Activated naive CD4-positive, alpha-beta T cell treated with anti-CD3 and anti-CD28 coated beads for 36 hours (primary cell): Measurements from ENCODE around the gene PRR27. TPM values are rescaled to one million over a fixed set of nuclear protein-coding genes. Genes with fewer than 3 reads are reported as not detected.

Experiments used
- CTCF ChIA-PET: fragments of 350-600 bp; sonication (Branson Sonifier 250); formaldehyde crosslinking; loops from one replicate; lab custom pipeline; 2021; ENCODE audit warnings: antibody characterized with exemption; lab: Charles Lee
- DNase-seq: peaks from one replicate; pipeline ENCODE4 v3.0.0-alpha.2; 2020
- H3K27ac Mint-ChIP-seq: one replicate; pipeline ENCODE4 v1.8.0; 2021; ENCODE audit warnings: mild to moderate bottlenecking, mixed read lengths
- H3K27me3 Mint-ChIP-seq: one replicate; pipeline ENCODE4 v1.8.0; 2021; ENCODE audit warnings: low read depth, mixed read lengths
- H3K36me3 Mint-ChIP-seq: one replicate; pipeline ENCODE4 v1.8.0; 2021; ENCODE audit warnings: low read depth, mixed read lengths
- H3K4me1 Mint-ChIP-seq: one replicate; pipeline ENCODE4 v1.8.0; 2021; ENCODE audit warnings: low read depth, mixed read lengths
- H3K4me3 Mint-ChIP-seq: one replicate; pipeline ENCODE4 v1.8.0; 2021; ENCODE audit warnings: mild to moderate bottlenecking, moderate library complexity, mixed read lengths
- H3K9me3 Mint-ChIP-seq: one replicate; pipeline ENCODE4 v1.8.0; 2021; ENCODE audit warnings: mixed read lengths
- intact Hi-C: fragments of 100-400 bp; cut with micrococcal nuclease; formaldehyde crosslinking; loops from one replicate; pipeline ENCODE4 v1.15.1; 2023
- total RNA-seq, 2 experiments: library from RNA; stranded (reverse); gene quantifications; one replicate each; pipeline ENCODE4 v1.2.3, GENCODE V29; 2021

The PRR27 gene
- not detected for total RNA-seq

DNA sequence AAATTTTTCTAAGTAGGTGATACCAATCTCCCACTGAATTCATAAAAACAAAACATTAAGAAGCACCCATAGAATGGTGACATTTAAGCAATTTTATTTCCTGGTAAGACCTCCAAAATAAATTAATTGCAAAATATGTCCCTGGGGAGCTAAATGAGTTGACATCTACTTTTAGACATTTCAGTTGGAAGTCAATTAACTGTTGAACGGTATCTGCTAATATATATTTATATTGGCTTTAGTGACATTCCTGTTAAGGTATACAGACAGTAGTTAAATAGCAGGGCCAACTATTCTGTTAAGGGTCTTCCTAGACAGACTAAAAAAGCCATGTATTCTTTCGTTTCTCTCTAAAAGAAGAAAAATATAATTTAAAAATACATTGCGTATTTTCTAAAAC, at the start of gene PRR27:
PRR27 (plus strand) TSS at position 301 of the 400 bp plus-strand sequence. CDS start 139 bp downstream, outside the sequence.
- H3K4me3 Mint-ChIP-seq: no peak within 1 kb of the TSS
- H3K27me3 Mint-ChIP-seq: no peaks in the 10 kb centered on the region
- no peak within 1 kb of the TSS for H3K27ac Mint-ChIP-seq
- CTCF ChIA-PET: no interaction called here
- H3K36me3 Mint-ChIP-seq: no peaks in the 10 kb centered on the region
- H3K4me1 Mint-ChIP-seq: no peaks in the 10 kb centered on the region
- DNase-seq: no peak
- no peaks in the 10 kb centered on the region for H3K9me3 Mint-ChIP-seq
- intact Hi-C loops: no loop called here

DNA sequence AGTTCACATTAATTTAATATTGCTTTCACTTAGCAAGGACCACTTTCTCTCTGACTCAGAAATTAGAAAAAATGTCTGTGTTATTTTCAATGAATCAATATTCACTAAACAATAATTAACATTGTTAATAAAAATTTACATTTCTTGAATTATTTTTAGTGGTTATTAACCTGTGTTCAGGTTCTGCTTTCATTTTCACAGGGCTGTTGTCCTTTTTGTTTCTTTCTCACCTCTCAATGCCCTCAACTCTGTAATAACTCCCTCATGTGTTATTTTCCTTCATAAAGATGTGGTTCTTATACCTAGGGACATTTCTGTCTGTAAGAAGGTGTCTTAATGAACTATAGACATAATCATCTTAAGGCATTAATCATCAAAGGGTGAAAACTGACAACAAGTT, 43.1 kb upstream of the PRR27 start:
- intact Hi-C loops: no loop called here

DNA sequence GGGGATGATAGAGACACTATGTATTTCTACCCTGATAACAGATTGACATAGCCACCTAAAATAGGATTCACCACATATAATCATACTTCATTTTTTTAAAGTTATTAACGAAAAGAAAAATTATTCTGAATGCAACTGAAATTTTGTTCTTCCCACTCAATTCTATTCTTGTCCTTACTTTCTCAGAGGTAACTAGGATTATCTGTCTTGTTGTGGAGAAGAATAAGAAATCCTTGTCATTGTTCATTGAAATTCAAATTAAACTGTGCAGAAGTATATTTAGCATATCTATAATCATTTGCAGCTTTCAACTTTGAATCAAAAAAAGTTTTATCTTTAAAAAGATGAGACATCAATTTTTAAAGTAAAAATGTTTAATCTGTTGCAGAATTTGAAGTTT, 40.4 kb upstream of the PRR27 start:
- H3K4me1 Mint-ChIP-seq: no peaks in the 10 kb centered on the region
- no peaks in the 10 kb centered on the region for H3K27me3 Mint-ChIP-seq
- no peak for DNase-seq
- intact Hi-C loops: no loop called here
- H3K4me3 Mint-ChIP-seq: no peak overlapping the region
- no peak overlapping the region for H3K27ac Mint-ChIP-seq
- H3K9me3 Mint-ChIP-seq: no peaks in the 10 kb centered on the region
- CTCF ChIA-PET: no interaction called here
- no peaks in the 10 kb centered on the region for H3K36me3 Mint-ChIP-seq

More for the DNA sequence above, 43.1 kb upstream of the PRR27 start:
- DNase-seq: no peak
- H3K9me3 Mint-ChIP-seq: no peaks in the 10 kb centered on the region
- no peaks in the 10 kb centered on the region for H3K36me3 Mint-ChIP-seq
- H3K27ac Mint-ChIP-seq: no peak overlapping the region
- CTCF ChIA-PET: no interaction called here
- H3K27me3 Mint-ChIP-seq: no peaks in the 10 kb centered on the region
- H3K4me1 Mint-ChIP-seq: no peaks in the 10 kb centered on the region
- no peak overlapping the region for H3K4me3 Mint-ChIP-seq

DNA sequence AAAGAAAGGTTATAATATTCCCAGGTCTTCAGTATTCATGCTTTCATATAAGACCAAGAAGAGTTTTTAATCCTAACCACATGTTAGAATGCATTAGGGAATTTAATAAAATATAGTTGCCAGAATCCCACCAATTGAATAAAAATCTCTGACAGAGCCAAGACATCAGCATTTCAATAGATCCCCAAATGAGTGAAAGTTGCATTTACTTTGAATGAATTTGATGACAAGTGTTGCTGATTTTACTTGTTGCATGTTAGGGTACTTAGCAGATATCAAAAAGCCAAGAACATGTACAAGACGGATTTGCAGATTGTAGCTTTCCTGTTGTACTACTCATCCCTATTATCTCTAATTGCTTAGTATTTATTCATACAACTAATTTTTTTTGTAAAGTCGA, 39.9 kb upstream of the PRR27 start:
- Mint-ChIP-seq H3K27ac (no peak overlapping the region), H3K4me3 (no peak overlapping the region), H3K36me3 (no peaks in the 10 kb centered on the region), H3K27me3 (no peaks in the 10 kb centered on the region), H3K4me1 (no peaks in the 10 kb centered on the region), H3K9me3 (no peaks in the 10 kb centered on the region)
- CTCF ChIA-PET: no interaction called here
- intact Hi-C loops: no loop called here
- no peak for DNase-seq

DNA sequence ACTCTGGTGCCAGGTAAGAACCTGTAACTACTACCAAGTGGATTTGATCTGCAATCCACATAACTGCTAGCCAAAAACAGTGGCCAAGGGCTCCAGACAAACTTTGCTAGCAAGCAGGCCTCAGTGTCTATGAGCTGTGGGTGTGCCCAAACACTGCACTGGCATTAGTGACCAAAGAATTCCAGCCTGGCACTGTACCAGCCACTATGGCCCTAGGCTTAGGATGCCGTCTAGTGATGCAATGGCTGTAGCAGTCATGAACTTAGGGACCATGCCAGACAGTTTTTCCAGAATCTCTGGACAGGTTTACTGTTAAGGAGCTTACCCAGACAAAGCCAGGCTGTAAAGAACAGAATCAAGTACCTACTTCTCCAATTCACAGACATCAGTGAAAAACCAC, 33.7 kb upstream of the PRR27 start:
- Mint-ChIP-seq H3K4me3 (no peak overlapping the region), H3K36me3 (no peaks in the 10 kb centered on the region), H3K4me1 (no peaks in the 10 kb centered on the region), H3K27ac (no peak overlapping the region), H3K9me3 (no peaks in the 10 kb centered on the region), H3K27me3 (no peaks in the 10 kb centered on the region)
- intact Hi-C loops: no loop called here
- no peak for DNase-seq
- CTCF ChIA-PET: no interaction called here

DNA sequence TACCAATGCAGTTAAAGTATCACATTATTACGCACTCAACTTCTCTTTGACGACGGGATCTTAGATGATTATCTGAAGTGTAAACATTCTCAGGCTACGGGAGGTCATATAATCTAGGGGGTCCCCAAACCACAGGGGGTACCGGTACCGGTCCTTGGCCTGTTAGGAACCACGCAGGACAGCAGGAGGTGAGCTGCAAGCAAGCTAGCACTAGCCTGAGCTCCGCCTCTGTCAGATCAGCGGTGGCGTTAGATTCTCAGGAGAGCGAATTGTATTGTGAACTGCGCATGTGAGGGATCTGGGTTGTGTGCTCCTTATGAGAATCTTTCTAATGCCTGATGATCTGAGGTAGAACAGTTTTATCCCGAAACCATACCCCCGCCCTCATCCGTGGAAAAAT, 20.6 kb upstream of the PRR27 start:
- Mint-ChIP-seq H3K9me3 (no peaks in the 10 kb centered on the region), H3K36me3 (no peaks in the 10 kb centered on the region), H3K4me1 (no peaks in the 10 kb centered on the region), H3K27me3 (no peaks in the 10 kb centered on the region), H3K27ac (no peak overlapping the region), H3K4me3 (no peak overlapping the region)
- CTCF ChIA-PET: no interaction called here
- intact Hi-C loops: no loop called here
- DNase-seq: no peak

DNA sequence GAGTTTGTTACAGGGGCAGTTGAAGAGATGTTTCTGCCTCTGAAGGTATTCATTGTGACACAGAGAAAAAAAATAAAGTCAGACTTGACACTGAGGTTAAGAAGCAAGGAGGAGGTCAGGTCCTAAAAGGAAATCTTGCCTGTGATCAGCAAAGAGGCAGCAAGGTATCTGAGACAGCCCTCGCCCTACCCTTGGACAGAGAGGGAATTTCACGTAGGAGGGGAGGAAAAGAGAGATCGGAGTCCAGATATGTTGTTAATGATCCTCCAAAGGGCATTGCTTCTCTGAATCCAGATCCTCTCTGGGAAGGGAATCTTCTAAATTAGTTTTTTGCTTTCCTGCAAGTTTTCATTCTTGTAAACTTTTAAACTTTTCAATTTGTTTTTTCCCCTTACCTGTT, 15.3 kb upstream of the PRR27 start:
- Mint-ChIP-seq H3K36me3 (no peaks in the 10 kb centered on the region), H3K9me3 (no peaks in the 10 kb centered on the region), H3K27me3 (no peaks in the 10 kb centered on the region), H3K4me3 (no peak overlapping the region), H3K27ac (no peak overlapping the region), H3K4me1 (no peaks in the 10 kb centered on the region)
- CTCF ChIA-PET: no interaction called here
- DNase-seq: no peak
- intact Hi-C loops: no loop called here

DNA sequence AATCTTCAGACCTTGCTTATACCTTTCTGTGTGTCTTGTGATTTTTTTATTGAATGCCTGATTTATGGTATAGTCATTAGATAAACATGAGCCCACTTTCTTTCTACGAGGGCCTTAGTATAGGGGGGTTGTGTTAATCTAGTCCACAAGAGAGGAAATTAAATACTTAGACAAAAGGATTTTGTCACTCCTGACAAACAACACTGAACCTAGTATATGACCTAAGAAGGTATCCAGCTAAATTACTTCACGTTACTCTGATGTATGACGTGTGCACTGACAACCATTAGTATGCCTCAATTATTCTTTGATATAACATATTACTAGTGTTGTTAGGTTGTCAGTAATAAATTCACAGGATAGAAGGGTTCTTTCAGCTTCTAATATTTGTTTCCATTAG, 2.8 kb upstream of the PRR27 start:
- no peak for DNase-seq
- no peak overlapping the region for H3K27ac Mint-ChIP-seq
- intact Hi-C loops: no loop called here
- no peaks in the 10 kb centered on the region for H3K9me3 Mint-ChIP-seq
- CTCF ChIA-PET: no interaction called here
- no peaks in the 10 kb centered on the region for H3K36me3 Mint-ChIP-seq
- no peaks in the 10 kb centered on the region for H3K27me3 Mint-ChIP-seq
- no peak overlapping the region for H3K4me3 Mint-ChIP-seq
- H3K4me1 Mint-ChIP-seq: no peaks in the 10 kb centered on the region

DNA sequence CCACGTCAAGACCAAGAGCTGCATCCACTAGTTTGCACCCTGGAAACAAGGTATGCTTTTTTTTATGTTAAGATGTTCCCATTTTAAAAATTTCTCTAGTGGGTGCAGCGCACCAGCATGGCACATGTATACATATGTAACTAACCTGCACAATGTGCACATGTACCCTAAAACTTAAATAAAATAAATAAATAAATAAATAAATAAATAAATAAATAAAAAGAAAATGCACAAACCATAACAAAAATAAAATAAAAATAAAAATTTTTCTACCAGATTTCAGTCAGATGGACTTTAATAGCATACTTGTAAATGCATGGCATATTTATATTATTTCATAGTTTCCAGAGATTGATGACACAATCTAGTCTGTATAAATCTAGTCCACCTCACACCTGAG, 1.9 kb upstream of the PRR27 start:
- DNase-seq: no peak
- Mint-ChIP-seq H3K27ac (no peak overlapping the region), H3K4me3 (no peak overlapping the region), H3K27me3 (no peaks in the 10 kb centered on the region), H3K4me1 (no peaks in the 10 kb centered on the region), H3K36me3 (no peaks in the 10 kb centered on the region), H3K9me3 (no peaks in the 10 kb centered on the region)
- CTCF ChIA-PET: no interaction called here
- intact Hi-C loops: no loop called here

DNA sequence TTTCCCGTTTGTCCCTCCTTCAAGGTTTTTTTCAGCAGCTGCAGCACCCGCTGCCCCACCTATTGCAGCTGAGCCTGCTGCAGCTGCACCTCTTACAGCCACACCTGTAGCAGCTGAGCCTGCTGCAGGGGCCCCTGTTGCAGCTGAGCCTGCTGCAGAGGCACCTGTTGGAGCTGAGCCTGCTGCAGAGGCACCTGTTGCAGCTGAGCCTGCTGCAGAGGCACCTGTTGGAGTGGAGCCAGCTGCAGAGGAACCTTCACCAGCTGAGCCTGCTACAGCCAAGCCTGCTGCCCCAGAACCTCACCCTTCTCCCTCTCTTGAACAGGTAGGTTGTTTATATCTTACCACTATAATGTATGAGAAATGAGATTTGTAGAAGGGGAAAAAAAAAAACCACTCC, 4.5 kb downstream of the PRR27 start:
- Mint-ChIP-seq H3K27me3 (no peaks in the 10 kb centered on the region), H3K4me3 (no peak overlapping the region), H3K36me3 (no peaks in the 10 kb centered on the region), H3K4me1 (no peaks in the 10 kb centered on the region), H3K27ac (no peak overlapping the region), H3K9me3 (no peaks in the 10 kb centered on the region)
- intact Hi-C loops: no loop called here
- DNase-seq: no peak
- CTCF ChIA-PET: interaction anchor here (1.1 kb wide), 1 partner anchor 25 kb away, joined by 3 read pairs; no protein-coding TSS in a partner anchor

DNA sequence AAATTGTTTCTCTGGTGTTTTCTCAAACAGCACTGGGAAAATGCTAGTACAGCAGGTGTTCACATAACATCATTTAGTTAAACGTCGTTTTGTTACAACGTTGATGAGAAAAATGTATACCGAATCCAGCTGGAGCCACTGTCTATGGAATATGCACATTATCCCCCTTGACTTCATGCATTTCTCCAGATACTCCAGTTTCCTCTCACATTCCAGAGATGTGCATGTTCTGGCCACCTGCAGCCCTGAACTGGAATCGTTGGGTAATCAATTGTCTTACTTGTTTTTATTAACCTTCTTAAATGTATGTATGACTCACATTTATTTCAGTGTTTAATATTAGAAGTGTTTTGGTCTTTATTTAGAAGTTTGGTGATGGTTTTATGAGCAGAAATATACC, 23.1 kb downstream of the PRR27 start:
- intact Hi-C loops: no loop called here
- Mint-ChIP-seq H3K4me3 (no peak overlapping the region), H3K27ac (no peak overlapping the region), H3K9me3 (no peaks in the 10 kb centered on the region), H3K36me3 (no peaks in the 10 kb centered on the region), H3K27me3 (peaks cover 2% of the 10 kb centered on the region), H3K4me1 (no peaks in the 10 kb centered on the region)
- DNase-seq: no peak
- CTCF ChIA-PET: no interaction called here

DNA sequence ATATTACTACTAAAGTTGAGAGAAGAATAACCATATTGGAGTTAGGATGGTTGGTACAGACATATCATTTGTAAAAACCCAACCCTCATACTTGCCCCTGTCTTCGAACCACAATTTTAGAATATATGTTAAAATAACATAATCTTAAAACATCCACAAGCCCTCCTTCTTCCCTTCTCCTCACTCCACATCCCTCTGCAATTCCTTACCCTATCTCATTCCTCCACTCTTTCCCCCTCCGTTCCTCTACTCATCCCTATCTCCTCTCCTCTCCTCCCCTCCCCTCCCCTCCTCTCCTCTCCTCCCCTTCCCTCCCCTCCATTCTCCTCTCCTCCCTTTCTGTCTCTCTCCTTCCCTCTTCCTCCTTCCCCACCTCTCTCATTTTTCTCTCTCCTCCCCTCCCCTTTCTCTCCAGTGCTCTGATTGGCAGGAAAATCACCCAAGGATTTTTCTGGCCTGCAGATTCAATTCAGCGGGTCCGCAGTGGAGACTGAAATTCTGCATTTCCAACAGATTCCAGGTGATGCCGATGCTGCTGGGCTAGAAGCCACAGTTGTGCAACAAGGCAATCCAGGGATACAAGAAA, 24.1 kb downstream of the PRR27 start:
- H3K27me3 Mint-ChIP-seq: no peaks in the 10 kb centered on the region
- DNase-seq: no peak
- CTCF ChIA-PET: no interaction called here
- H3K27ac Mint-ChIP-seq: no peak overlapping the region
- H3K4me3 Mint-ChIP-seq: no peak overlapping the region
- intact Hi-C loops: no loop called here
- H3K4me1 Mint-ChIP-seq: no peaks in the 10 kb centered on the region
- no peaks in the 10 kb centered on the region for H3K36me3 Mint-ChIP-seq
- no peaks in the 10 kb centered on the region for H3K9me3 Mint-ChIP-seq

DNA sequence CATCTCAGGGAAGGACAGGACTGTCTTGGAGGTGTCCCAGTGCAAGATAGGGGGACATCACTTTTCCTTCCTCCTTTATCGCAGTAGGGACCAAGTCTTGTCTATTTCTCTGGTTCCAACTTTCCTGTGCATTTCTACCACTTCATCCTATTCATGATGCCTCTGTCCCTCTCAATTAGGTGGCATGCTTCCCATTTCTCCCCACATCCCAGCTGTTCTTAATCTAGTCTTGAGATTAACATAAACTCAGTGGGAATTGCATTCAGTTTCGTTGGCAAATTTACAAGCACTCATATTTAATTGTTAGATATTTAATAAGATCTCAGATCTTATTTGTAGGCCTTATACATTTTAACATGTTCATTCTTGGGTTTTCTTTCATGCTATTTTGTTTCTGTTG, 25.8 kb downstream of the PRR27 start:
- CTCF ChIA-PET: no interaction called here
- Mint-ChIP-seq H3K4me1 (no peaks in the 10 kb centered on the region), H3K27me3 (peaks cover 2% of the 10 kb centered on the region), H3K36me3 (no peaks in the 10 kb centered on the region), H3K4me3 (no peak overlapping the region), H3K27ac (no peak overlapping the region), H3K9me3 (no peaks in the 10 kb centered on the region)
- no peak for DNase-seq
- intact Hi-C loops: loop anchor here (5.0 to 10.0 kb wide), 4 partner anchors 327 to 1683 kb away; no protein-coding TSS in a partner anchor
